ENCODE measurements around the gene NBEA. TPM values are rescaled to one million over a fixed set of nuclear protein-coding genes. Genes with fewer than 3 reads are reported as not detected.

NBEA gene
- total RNA-seq, 1 experiment from 2014 or later: 3.3 TPM

DNA sequence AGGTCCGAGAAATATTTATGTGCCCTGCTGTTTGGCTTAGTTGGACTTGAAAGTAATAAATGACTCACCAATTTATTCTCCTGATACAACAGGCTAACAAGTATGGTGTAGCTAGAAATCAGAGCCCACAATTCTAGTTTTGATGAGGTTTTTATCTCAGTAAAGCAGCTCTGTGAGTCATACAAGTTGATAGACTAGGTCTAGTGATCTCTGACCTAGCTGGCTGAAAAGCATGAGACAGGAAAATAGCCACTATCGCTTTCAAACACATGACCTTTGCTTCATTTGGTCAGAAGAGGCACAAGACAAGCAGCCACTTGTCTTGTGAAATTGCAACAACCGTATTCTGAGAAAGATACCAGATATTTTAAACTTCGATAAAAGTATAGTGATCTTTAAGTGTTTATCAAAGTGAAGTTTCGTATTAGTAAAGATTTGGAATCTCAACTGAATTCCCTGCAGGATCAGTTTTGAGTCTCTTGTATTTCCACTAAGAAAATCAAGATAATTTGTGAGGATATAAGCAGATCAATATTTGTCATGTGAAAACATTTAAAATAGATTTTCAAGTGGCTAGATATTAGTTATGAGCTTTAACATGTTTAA, 407.7 kb downstream of the NBEA start:
- BruUV-seq (replicated peaks): no TSS peak
- ATAC-seq (no peak), DNase-seq (ENCODE audit: low read depth, low spot score) (no peak)
- intact Hi-C loops (cut with micrococcal nuclease; ENCODE audit: unreplicated experiment): no loop called here
- H3K9me3 ChIP-seq (ENCODE audit: control insufficient read depth, insufficient read depth, low read depth, low read length): no peaks in the 10 kb centered on the region
- in situ Hi-C loops (cut with HindIII; ENCODE audit: low pct_unique_long_range_greater_than_20kb, low sequenced_read_pairs): no loop called here
- no peaks in the 10 kb centered on the region for H3K4me1 ChIP-seq (ENCODE audit: control insufficient read depth, insufficient read depth, low read length)
- ChIA-PET CTCF (no interaction called here), POLR2A (no interaction called here)
- H3K36me3 ChIP-seq (ENCODE audit: control insufficient read depth, insufficient read depth, low read length): no peaks in the 10 kb centered on the region
- H3K4me3 ChIP-seq (ENCODE audit: low read depth in 2 of 2, low read length in 2 of 2): no peak overlapping the region
- TF ChIP-seq TCF7L2 (IDR thresholded peaks at IDR 0.05; ENCODE audit: low read depth, low read length) (no peak), SIN3A (IDR thresholded peaks at IDR 0.05; ENCODE audit: borderline replicate concordance, insufficient read depth, low read depth, low read length) (no peak), POLR2AphosphoS5 (IDR thresholded peaks at IDR 0.05; ENCODE audit: low read depth, low read length) (no peak)
- TF ChIP-seq, protein P1, sequence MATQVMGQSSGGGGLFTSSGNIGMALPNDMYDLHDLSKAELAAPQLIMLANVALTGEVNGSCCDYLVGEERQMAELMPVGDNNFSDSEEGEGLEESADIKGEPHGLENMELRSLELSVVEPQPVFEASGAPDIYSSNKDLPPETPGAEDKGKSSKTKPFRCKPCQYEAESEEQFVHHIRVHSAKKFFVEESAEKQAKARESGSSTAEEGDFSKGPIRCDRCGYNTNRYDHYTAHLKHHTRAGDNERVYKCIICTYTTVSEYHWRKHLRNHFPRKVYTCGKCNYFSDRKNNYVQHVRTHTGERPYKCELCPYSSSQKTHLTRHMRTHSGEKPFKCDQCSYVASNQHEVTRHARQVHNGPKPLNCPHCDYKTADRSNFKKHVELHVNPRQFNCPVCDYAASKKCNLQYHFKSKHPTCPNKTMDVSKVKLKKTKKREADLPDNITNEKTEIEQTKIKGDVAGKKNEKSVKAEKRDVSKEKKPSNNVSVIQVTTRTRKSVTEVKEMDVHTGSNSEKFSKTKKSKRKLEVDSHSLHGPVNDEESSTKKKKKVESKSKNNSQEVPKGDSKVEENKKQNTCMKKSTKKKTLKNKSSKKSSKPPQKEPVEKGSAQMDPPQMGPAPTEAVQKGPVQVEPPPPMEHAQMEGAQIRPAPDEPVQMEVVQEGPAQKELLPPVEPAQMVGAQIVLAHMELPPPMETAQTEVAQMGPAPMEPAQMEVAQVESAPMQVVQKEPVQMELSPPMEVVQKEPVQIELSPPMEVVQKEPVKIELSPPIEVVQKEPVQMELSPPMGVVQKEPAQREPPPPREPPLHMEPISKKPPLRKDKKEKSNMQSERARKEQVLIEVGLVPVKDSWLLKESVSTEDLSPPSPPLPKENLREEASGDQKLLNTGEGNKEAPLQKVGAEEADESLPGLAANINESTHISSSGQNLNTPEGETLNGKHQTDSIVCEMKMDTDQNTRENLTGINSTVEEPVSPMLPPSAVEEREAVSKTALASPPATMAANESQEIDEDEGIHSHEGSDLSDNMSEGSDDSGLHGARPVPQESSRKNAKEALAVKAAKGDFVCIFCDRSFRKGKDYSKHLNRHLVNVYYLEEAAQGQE (IDR thresholded peaks at IDR 0.05; ENCODE audit: insufficient read depth in 1 of 2, low read depth in 2 of 2, low read length in 1 of 2): no peak
- TF ChIP-seq, protein P2, sequence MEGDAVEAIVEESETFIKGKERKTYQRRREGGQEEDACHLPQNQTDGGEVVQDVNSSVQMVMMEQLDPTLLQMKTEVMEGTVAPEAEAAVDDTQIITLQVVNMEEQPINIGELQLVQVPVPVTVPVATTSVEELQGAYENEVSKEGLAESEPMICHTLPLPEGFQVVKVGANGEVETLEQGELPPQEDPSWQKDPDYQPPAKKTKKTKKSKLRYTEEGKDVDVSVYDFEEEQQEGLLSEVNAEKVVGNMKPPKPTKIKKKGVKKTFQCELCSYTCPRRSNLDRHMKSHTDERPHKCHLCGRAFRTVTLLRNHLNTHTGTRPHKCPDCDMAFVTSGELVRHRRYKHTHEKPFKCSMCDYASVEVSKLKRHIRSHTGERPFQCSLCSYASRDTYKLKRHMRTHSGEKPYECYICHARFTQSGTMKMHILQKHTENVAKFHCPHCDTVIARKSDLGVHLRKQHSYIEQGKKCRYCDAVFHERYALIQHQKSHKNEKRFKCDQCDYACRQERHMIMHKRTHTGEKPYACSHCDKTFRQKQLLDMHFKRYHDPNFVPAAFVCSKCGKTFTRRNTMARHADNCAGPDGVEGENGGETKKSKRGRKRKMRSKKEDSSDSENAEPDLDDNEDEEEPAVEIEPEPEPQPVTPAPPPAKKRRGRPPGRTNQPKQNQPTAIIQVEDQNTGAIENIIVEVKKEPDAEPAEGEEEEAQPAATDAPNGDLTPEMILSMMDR (IDR thresholded peaks at IDR 0.05): no peak
- H3K27me3 ChIP-seq (ENCODE audit: control insufficient read depth, insufficient read depth, low read length): no peaks in the 10 kb centered on the region
- no peak overlapping the region for H3K27ac ChIP-seq (ENCODE audit: low read length)

DNA sequence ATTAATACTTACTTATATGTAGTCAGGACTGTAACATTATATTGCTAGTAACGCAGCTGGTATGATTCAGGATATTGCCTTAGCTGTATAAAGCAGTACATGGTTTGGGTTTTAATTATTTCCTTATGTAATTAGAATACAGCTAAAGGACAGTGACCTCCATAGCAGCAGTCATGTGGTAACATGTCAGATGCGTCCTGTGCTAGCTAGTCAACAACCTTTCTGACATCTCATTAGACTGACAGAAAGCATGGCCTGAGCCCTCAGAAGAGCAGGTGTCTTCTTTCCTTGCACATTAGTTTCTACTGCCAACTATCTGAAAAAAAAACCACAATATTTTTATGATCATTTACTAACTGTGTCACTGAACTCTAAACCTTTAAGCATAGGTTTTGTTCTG, 412.2 kb downstream of the NBEA start:
- Histone ChIP-seq H3K27ac (ENCODE audit: low read length) (no peak overlapping the region), H3K36me3 (ENCODE audit: control insufficient read depth, insufficient read depth, low read length) (no peaks in the 10 kb centered on the region), H3K4me3 (ENCODE audit: low read depth in 2 of 2, low read length in 2 of 2) (no peak overlapping the region), H3K27me3 (ENCODE audit: control insufficient read depth, insufficient read depth, low read length) (no peaks in the 10 kb centered on the region), H3K9me3 (ENCODE audit: control insufficient read depth, insufficient read depth, low read depth, low read length) (no peaks in the 10 kb centered on the region), H3K4me1 (ENCODE audit: control insufficient read depth, insufficient read depth, low read length) (no peaks in the 10 kb centered on the region)
- in situ Hi-C loops (cut with HindIII; ENCODE audit: low pct_unique_long_range_greater_than_20kb, low sequenced_read_pairs): no loop called here
- BruUV-seq (replicated peaks): no TSS peak
- no peak for ATAC-seq
- intact Hi-C loops (cut with micrococcal nuclease; ENCODE audit: unreplicated experiment): no loop called here
- ChIA-PET POLR2A (no interaction called here), CTCF (no interaction called here)
- no peak for DNase-seq (ENCODE audit: low read depth, low spot score)
- TF ChIP-seq, protein P2 (IDR thresholded peaks at IDR 0.05): no peak
- TF ChIP-seq SIN3A (IDR thresholded peaks at IDR 0.05; ENCODE audit: borderline replicate concordance, insufficient read depth, low read depth, low read length) (no peak), POLR2AphosphoS5 (IDR thresholded peaks at IDR 0.05; ENCODE audit: low read depth, low read length) (no peak), TCF7L2 (IDR thresholded peaks at IDR 0.05; ENCODE audit: low read depth, low read length) (no peak)
- TF ChIP-seq, protein P1 (IDR thresholded peaks at IDR 0.05; ENCODE audit: insufficient read depth in 1 of 2, low read depth in 2 of 2, low read length in 1 of 2): no peak
